HEK293 (cell line): ENCODE results near the gene TENT4B.
A peak's percentile ranks its signal among the peaks of the same experiment; 100 is the strongest.
"Not testable (repeated sequence)": the region's sequence is repeated elsewhere in the genome, so short reads cannot be mapped to it uniquely, and the experiment has no call there.

Source experiments
- CTCF ChIA-PET: fragments of 350-600 bp; formaldehyde crosslinking; extraction: SDS; loops from one replicate; lab custom pipeline; 2021; ENCODE audit warnings: antibody characterized with exemption; lab: Yijun Ruan, JAX
- POLR2A ChIA-PET: fragments of 300-600 bp; formaldehyde crosslinking; extraction: SDS; loops from one replicate; lab custom pipeline; 2020; ENCODE audit warnings: antibody characterized with exemption, inconsistent platforms; lab: Yijun Ruan, JAX
- H3K27ac ChIP-seq: fragments of 200-500 bp; sonication (Bioruptor generic); 2 replicates; pipeline ENCODE4 v1.5.1; 2014; ENCODE audit warnings: low read depth, low read length, control low read depth, inconsistent platforms; ENCODE audit errors: extremely low read depth
- H3K36me3 ChIP-seq, 2 experiments: fragments of 200-500 bp in 1 of 2; sonication (Bioruptor generic) in 1 of 2; 1 replicate in 1 of 2; 2 replicates in 1 of 2; pipeline ENCODE4 v1.5.1; 2014 to 2017; ENCODE audit warnings: inconsistent platforms in 2 of 2, low read length in 2 of 2; ENCODE audit not compliant: control insufficient read depth in 2 of 2, insufficient read depth in 1 of 2
- H3K4me1 ChIP-seq: fragments of 200-500 bp; sonication (Bioruptor generic); 2 replicates; pipeline ENCODE4 v1.5.1; 2014; ENCODE audit warnings: mild to moderate bottlenecking, low read length, inconsistent platforms; ENCODE audit not compliant: control insufficient read depth, insufficient read depth
- H3K4me3 ChIP-seq: 2 replicates; pipeline ENCODE4 v1.5.1; 2011; ENCODE audit warnings: low read depth, mild to moderate bottlenecking, control low read depth, low read length, moderate library complexity
- H3K9me3 ChIP-seq: fragments of 200-500 bp; sonication (Bioruptor generic); 2 replicates; pipeline ENCODE4 v1.5.1; 2014; ENCODE audit warnings: low read depth, low read length, inconsistent platforms; ENCODE audit not compliant: control insufficient read depth, insufficient read depth
- BCL11B ChIP-seq: fragments of 450-650 bp; formaldehyde crosslinking; IDR thresholded peaks from 2 replicates; pipeline ENCODE4 v1.5.1; 2016; ENCODE audit warnings: low read depth, missing biosample characterization, missing genetic modification characterization
- GLIS2 ChIP-seq: fragments of 450-650 bp; formaldehyde crosslinking; IDR thresholded peaks from 2 replicates; pipeline ENCODE4 v1.5.1; 2016; ENCODE audit warnings: missing biosample characterization, missing genetic modification characterization
- IKZF3 ChIP-seq: fragments of 450-650 bp; IDR thresholded peaks from 2 replicates; pipeline ENCODE4 v1.5.0; 2018; ENCODE audit warnings: missing biosample characterization, mild to moderate bottlenecking, missing genetic modification characterization, moderate library complexity
- KLF16 ChIP-seq: fragments of 450-650 bp; formaldehyde crosslinking; IDR thresholded peaks from 2 replicates; pipeline ENCODE4 v1.5.1; 2017; ENCODE audit warnings: missing biosample characterization, missing genetic modification characterization
- KLF8 ChIP-seq: fragments of 450-650 bp; formaldehyde crosslinking; IDR thresholded peaks from 2 replicates; pipeline ENCODE4 v1.5.1; 2016; ENCODE audit warnings: missing biosample characterization, missing genetic modification characterization
- OSR2 ChIP-seq: fragments of 450-650 bp; formaldehyde crosslinking; IDR thresholded peaks from 2 replicates; pipeline ENCODE4 v1.5.1; 2016; ENCODE audit warnings: missing biosample characterization, missing genetic modification characterization
- SCRT1 ChIP-seq: fragments of 450-650 bp; formaldehyde crosslinking; IDR thresholded peaks from 2 replicates; pipeline ENCODE4 v1.5.1; 2016; ENCODE audit warnings: missing biosample characterization, missing genetic modification characterization, borderline replicate concordance
- YY2 ChIP-seq: fragments of 450-650 bp; formaldehyde crosslinking; IDR thresholded peaks from 2 replicates; pipeline ENCODE4 v1.5.1; 2016; ENCODE audit warnings: missing biosample characterization, missing genetic modification characterization
- ZBTB7A ChIP-seq: fragments of 450-650 bp; formaldehyde crosslinking; IDR thresholded peaks from 2 replicates; pipeline ENCODE4 v1.5.1; 2016; ENCODE audit warnings: low read depth, missing biosample characterization, missing genetic modification characterization
- ZBTB8A ChIP-seq: fragments of 450-650 bp; formaldehyde crosslinking; IDR thresholded peaks from 2 replicates; pipeline ENCODE4 v1.5.1; 2016; ENCODE audit warnings: missing biosample characterization, missing genetic modification characterization
- ZNF169 ChIP-seq: fragments of 450-650 bp; formaldehyde crosslinking; IDR thresholded peaks from 2 replicates; pipeline ENCODE4 v1.5.1; 2016; ENCODE audit warnings: missing biosample characterization, missing genetic modification characterization
- ZNF174 ChIP-seq: fragments of 450-650 bp; formaldehyde crosslinking; IDR thresholded peaks from 2 replicates; pipeline ENCODE4 v1.5.0; 2017; ENCODE audit warnings: missing biosample characterization, mild to moderate bottlenecking, missing genetic modification characterization
- ZNF292 ChIP-seq: fragments of 450-650 bp; formaldehyde crosslinking; IDR thresholded peaks from 2 replicates; pipeline ENCODE4 v1.5.1; 2016; ENCODE audit warnings: low read depth, missing biosample characterization, missing genetic modification characterization, borderline replicate concordance
- ZNF366 ChIP-seq: fragments of 450-650 bp; formaldehyde crosslinking; conservative IDR thresholded peaks from 2 replicates; pipeline ENCODE4 v1.5.1; 2016; ENCODE audit warnings: missing biosample characterization, missing genetic modification characterization
- ZNF423 ChIP-seq: fragments of 450-650 bp; formaldehyde crosslinking; IDR thresholded peaks from 2 replicates; pipeline ENCODE4 v1.5.1; 2016; ENCODE audit warnings: missing biosample characterization, missing genetic modification characterization
- ZNF521 ChIP-seq: fragments of 450-650 bp; formaldehyde crosslinking; IDR thresholded peaks from 2 replicates; pipeline ENCODE4 v1.5.1; 2017; ENCODE audit warnings: missing biosample characterization, mild to moderate bottlenecking, missing genetic modification characterization
- ZNF560 ChIP-seq: fragments of 450-650 bp; formaldehyde crosslinking; IDR thresholded peaks from 2 replicates; pipeline ENCODE4 v1.5.1; 2017; ENCODE audit warnings: missing biosample characterization, missing genetic modification characterization, borderline replicate concordance
- ZNF610 ChIP-seq: fragments of 450-650 bp; formaldehyde crosslinking; IDR thresholded peaks from 2 replicates; pipeline ENCODE4 v1.5.1; 2016; ENCODE audit warnings: missing biosample characterization, missing genetic modification characterization, borderline replicate concordance
- ZNF654 ChIP-seq: fragments of 450-650 bp; formaldehyde crosslinking; IDR thresholded peaks from 2 replicates; pipeline ENCODE4 v1.5.1; 2016; ENCODE audit warnings: low read depth, missing biosample characterization, missing genetic modification characterization
- ZNF670 ChIP-seq: fragments of 450-650 bp; formaldehyde crosslinking; IDR thresholded peaks from 2 replicates; pipeline ENCODE4 v1.5.1; 2016; ENCODE audit warnings: missing biosample characterization, missing genetic modification characterization, low read depth
- ZNF837 ChIP-seq: fragments of 450-650 bp; formaldehyde crosslinking; IDR thresholded peaks from 2 replicates; pipeline ENCODE4 v1.5.1; 2016; ENCODE audit warnings: missing biosample characterization, missing genetic modification characterization
- TF ChIP-seq, protein P1 (sequence below): fragments of 450-650 bp; formaldehyde crosslinking; IDR thresholded peaks from 2 replicates; pipeline ENCODE4 v1.5.1; 2016; ENCODE audit warnings: missing biosample characterization, missing genetic modification characterization
- TF ChIP-seq, protein P2 (sequence below): fragments of 450-650 bp; formaldehyde crosslinking; IDR thresholded peaks from 2 replicates; pipeline ENCODE4 v1.5.1; 2017; ENCODE audit warnings: missing biosample characterization, missing genetic modification characterization
- TF ChIP-seq, protein P3 (sequence below): fragments of 450-650 bp; formaldehyde crosslinking; optimal IDR thresholded peaks from 2 replicates; pipeline ENCODE3; 2016; ENCODE audit warnings: missing biosample characterization, mild to moderate bottlenecking, missing genetic modification characterization

The TENT4B gene

DNA sequence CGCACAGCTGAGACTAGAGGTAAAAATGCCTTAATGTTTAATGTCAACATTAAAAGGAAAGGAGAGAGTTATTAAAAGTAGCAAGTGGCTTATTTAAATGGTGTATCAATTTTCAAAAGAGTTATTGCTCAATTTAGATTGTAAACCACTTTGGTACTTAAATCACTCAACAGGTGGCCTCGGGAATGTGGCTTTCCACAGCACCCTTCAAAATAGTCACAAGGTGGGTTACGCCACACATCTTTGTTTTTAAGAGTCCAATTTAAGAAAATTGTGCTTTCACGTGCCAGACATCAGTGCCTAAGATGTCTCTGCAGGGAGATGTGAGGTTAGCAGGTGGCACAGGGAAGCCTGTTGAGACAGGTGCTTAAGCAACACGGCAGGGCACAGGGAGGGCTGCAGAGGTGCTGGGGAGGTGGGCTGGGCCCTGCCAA is 85.8 kb downstream of the TENT4B start (continued):
- TF ChIP-seq, protein P1, sequence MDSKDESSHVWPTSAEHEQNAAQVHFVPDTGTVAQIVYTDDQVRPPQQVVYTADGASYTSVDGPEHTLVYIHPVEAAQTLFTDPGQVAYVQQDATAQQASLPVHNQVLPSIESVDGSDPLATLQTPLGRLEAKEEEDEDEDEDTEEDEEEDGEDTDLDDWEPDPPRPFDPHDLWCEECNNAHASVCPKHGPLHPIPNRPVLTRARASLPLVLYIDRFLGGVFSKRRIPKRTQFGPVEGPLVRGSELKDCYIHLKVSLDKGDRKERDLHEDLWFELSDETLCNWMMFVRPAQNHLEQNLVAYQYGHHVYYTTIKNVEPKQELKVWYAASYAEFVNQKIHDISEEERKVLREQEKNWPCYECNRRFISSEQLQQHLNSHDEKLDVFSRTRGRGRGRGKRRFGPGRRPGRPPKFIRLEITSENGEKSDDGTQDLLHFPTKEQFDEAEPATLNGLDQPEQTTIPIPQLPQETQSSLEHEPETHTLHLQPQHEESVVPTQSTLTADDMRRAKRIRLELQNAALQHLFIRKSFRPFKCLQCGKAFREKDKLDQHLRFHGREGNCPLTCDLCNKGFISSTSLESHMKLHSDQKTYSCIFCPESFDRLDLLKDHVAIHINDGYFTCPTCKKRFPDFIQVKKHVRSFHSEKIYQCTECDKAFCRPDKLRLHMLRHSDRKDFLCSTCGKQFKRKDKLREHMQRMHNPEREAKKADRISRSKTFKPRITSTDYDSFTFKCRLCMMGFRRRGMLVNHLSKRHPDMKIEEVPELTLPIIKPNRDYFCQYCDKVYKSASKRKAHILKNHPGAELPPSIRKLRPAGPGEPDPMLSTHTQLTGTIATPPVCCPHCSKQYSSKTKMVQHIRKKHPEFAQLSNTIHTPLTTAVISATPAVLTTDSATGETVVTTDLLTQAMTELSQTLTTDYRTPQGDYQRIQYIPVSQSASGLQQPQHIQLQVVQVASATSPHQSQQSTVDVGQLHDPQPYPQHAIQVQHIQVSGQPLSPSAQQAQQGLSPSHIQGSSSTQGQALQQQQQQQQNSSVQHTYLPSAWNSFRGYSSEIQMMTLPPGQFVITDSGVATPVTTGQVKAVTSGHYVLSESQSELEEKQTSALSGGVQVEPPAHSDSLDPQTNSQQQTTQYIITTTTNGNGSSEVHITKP (tag by site-specific recombination): 0 out of 2 replicates have a peak, but pooled peaks have one; percentile 20
- TF ChIP-seq ZNF366 (0 out of 2 replicates have a peak, but pooled peaks have one; percentile 45), KLF8 (tag by site-specific recombination) (0 out of 2 replicates have a peak, but pooled peaks have one; percentile 39), ZNF670 (no peak), IKZF3 (tag by site-specific recombination) (0 out of 2 replicates have a peak, but pooled peaks have one; percentile 43), ZNF169 (tag by site-specific recombination) (no peak), ZNF610 (no peak), BCL11B (no peak), ZNF521 (no peak), SCRT1 (tag by site-specific recombination) (peak; percentile 93), KLF16 (tag by site-specific recombination) (no peak), ZNF560 (tag by site-specific recombination) (no peak), ZBTB7A (no peak), ZBTB8A (tag by site-specific recombination) (no peak), YY2 (tag by site-specific recombination) (no peak), OSR2 (peak; percentile 65; the same call in 1 of the 2 replicates), GLIS2 (tag by site-specific recombination) (no peak), ZNF654 (tag by site-specific recombination) (no peak), ZNF423 (tag by site-specific recombination) (no peak), ZNF292 (no peak), ZNF174 (tag by site-specific recombination) (no peak), ZNF837 (tag by site-specific recombination) (no peak)
- TF ChIP-seq, protein P2, sequence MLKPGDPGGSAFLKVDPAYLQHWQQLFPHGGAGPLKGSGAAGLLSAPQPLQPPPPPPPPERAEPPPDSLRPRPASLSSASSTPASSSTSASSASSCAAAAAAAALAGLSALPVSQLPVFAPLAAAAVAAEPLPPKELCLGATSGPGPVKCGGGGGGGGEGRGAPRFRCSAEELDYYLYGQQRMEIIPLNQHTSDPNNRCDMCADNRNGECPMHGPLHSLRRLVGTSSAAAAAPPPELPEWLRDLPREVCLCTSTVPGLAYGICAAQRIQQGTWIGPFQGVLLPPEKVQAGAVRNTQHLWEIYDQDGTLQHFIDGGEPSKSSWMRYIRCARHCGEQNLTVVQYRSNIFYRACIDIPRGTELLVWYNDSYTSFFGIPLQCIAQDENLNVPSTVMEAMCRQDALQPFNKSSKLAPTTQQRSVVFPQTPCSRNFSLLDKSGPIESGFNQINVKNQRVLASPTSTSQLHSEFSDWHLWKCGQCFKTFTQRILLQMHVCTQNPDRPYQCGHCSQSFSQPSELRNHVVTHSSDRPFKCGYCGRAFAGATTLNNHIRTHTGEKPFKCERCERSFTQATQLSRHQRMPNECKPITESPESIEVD (tag by site-specific recombination): peak; percentile 66
- TF ChIP-seq, protein P3, sequence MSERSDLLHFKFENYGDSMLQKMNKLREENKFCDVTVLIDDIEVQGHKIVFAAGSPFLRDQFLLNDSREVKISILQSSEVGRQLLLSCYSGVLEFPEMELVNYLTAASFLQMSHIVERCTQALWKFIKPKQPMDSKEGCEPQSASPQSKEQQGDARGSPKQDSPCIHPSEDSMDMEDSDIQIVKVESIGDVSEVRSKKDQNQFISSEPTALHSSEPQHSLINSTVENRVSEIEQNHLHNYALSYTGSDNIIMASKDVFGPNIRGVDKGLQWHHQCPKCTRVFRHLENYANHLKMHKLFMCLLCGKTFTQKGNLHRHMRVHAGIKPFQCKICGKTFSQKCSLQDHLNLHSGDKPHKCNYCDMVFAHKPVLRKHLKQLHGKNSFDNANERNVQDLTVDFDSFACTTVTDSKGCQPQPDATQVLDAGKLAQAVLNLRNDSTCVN (tag by site-specific recombination): no peak

DNA sequence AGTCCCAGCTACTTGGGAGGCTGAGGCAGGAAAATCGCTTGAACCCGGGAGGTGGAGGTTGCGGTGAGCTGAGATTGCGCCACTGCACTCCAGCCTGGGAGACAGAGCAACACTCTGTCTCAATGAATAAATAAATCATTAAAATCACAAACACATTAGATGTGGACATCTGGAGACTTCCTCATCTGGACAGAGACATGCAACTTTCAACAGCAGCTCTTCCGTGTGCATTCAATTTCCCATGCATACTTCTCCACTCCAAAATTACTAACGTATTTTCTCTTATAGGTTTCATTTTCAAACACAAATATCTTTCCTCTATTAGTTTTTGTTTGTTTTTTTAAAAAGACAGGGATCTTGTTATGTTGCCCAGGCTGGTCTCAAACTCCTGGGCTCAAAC is 89.9 kb downstream of the TENT4B start:
- H3K4me1 ChIP-seq, H3K36me3 ChIP-seq, H3K27ac ChIP-seq, H3K4me3 ChIP-seq, CTCF ChIA-PET, H3K9me3 ChIP-seq, POLR2A ChIA-PET: not testable (repeated sequence)
